ENCODE results near the gene ZSWIM8.

ZSWIM8 gene

GRCh38 chr10:73823391-73823790, 38.0 kb downstream of the ZSWIM8 start:
- H4K20me1 ChIP-seq (ENCODE audit: insufficient read depth, low read length), result no peaks in the 10 kb centered on the region
- H3K9ac ChIP-seq (ENCODE audit: low read length), result no peak overlapping the region
- no peaks in the 10 kb centered on the region for H3K27me3 ChIP-seq (replicated peaks; ENCODE audit: insufficient read depth, low read length)
- H3K27ac ChIP-seq (ENCODE audit: low read length), result no peak overlapping the region
- no peak overlapping the region for H3K4me2 ChIP-seq (ENCODE audit: low read depth, low read length)
- TF ChIP-seq EZH2phosphoT487 (IDR thresholded peaks at IDR 0.05; ENCODE audit: low read length), result no peak
- no peak for TF ChIP-seq CTCF (IDR thresholded peaks at IDR 0.05; ENCODE audit: low read length)
- TF ChIP-seq EZH2 (optimal IDR thresholded peaks at IDR 0.05; ENCODE audit: low read depth, low read length), result no peak
- H3K9me2 ChIP-seq (replicated peaks; ENCODE audit: insufficient read depth, low read length), result no peaks in the 10 kb centered on the region
- no peak overlapping the region for H2AFZ ChIP-seq (ENCODE audit: low read length)
- H3K9me3 ChIP-seq (replicated peaks; ENCODE audit: insufficient read depth, low read length), result no peaks in the 10 kb centered on the region
- H3K4me3 ChIP-seq (ENCODE audit: low read length), result no peak overlapping the region
- no peaks in the 10 kb centered on the region for H3K4me1 ChIP-seq (ENCODE audit: low read length)
- H3F3A ChIP-seq (ENCODE audit: insufficient read depth, low read length), result no peaks in the 10 kb centered on the region
- H3K79me2 ChIP-seq (ENCODE audit: low read length), result no peaks in the 10 kb centered on the region
- H3K36me3 ChIP-seq (replicated peaks; ENCODE audit: insufficient read depth, low read length), result no peaks in the 10 kb centered on the region
- no peak for DNase-seq

- Histone ChIP-seq H3K9me2 (replicated peaks; ENCODE audit: insufficient read depth, low read length) (no peaks in the 10 kb centered on the region), H3K79me2 (ENCODE audit: low read length) (no peaks in the 10 kb centered on the region), H3K27ac (ENCODE audit: low read length) (no peak overlapping the region), H3K4me2 (ENCODE audit: low read depth, low read length) (no peak overlapping the region), H2AFZ (ENCODE audit: low read length) (no peak overlapping the region), H4K20me1 (ENCODE audit: insufficient read depth, low read length) (no peaks in the 10 kb centered on the region), H3K36me3 (replicated peaks; ENCODE audit: insufficient read depth, low read length) (no peaks in the 10 kb centered on the region), H3K9ac (ENCODE audit: low read length) (no peak overlapping the region), H3F3A (ENCODE audit: insufficient read depth, low read length) (no peaks in the 10 kb centered on the region), H3K9me3 (replicated peaks; ENCODE audit: insufficient read depth, low read length) (no peaks in the 10 kb centered on the region), H3K4me1 (ENCODE audit: low read length) (no peaks in the 10 kb centered on the region), H3K27me3 (replicated peaks; ENCODE audit: insufficient read depth, low read length) (no peaks in the 10 kb centered on the region), H3K4me3 (ENCODE audit: low read length) (no peak overlapping the region)
- DNase-seq, result no peak
- no peak for TF ChIP-seq EZH2phosphoT487 (IDR thresholded peaks at IDR 0.05; ENCODE audit: low read length)
- TF ChIP-seq EZH2 (optimal IDR thresholded peaks at IDR 0.05; ENCODE audit: low read depth, low read length), result no peak
- TF ChIP-seq CTCF (IDR thresholded peaks at IDR 0.05; ENCODE audit: low read length), result no peak
Observed at GRCh38 chr10:73824146-73824725, 38.8 kb downstream of the ZSWIM8 start.

GRCh38 chr10:73827346-73828089, 42.1 kb downstream of the ZSWIM8 start:
- no peak overlapping the region for H3K27ac ChIP-seq (ENCODE audit: low read length)
- TF ChIP-seq EZH2 (optimal IDR thresholded peaks at IDR 0.05; ENCODE audit: low read depth, low read length) (no peak), EZH2phosphoT487 (IDR thresholded peaks at IDR 0.05; ENCODE audit: low read length) (no peak), CTCF (IDR thresholded peaks at IDR 0.05; ENCODE audit: low read length) (no peak)
- H3K9me2 ChIP-seq (replicated peaks; ENCODE audit: insufficient read depth, low read length), result no peaks in the 10 kb centered on the region
- H3F3A ChIP-seq (ENCODE audit: insufficient read depth, low read length), result no peaks in the 10 kb centered on the region
- H3K9ac ChIP-seq (ENCODE audit: low read length), result no peak overlapping the region
- no peaks in the 10 kb centered on the region for H3K79me2 ChIP-seq (ENCODE audit: low read length)
- H4K20me1 ChIP-seq (ENCODE audit: insufficient read depth, low read length), result no peaks in the 10 kb centered on the region
- H3K9me3 ChIP-seq (replicated peaks; ENCODE audit: insufficient read depth, low read length), result no peaks in the 10 kb centered on the region
- DNase-seq, result no peak
- no peaks in the 10 kb centered on the region for H3K36me3 ChIP-seq (replicated peaks; ENCODE audit: insufficient read depth, low read length)
- H3K4me3 ChIP-seq (ENCODE audit: low read length), result no peak overlapping the region
- no peak overlapping the region for H2AFZ ChIP-seq (ENCODE audit: low read length)
- H3K4me1 ChIP-seq (ENCODE audit: low read length), result no peaks in the 10 kb centered on the region
- no peak overlapping the region for H3K4me2 ChIP-seq (ENCODE audit: low read depth, low read length)
- no peaks in the 10 kb centered on the region for H3K27me3 ChIP-seq (replicated peaks; ENCODE audit: insufficient read depth, low read length)

All from MM.1S (cell line).